Mesenchymal stem cell (in vitro differentiated cells and primary cell): ENCODE measurements around the gene ZNF692.
"Not testable (repeated sequence)": the region's sequence is repeated elsewhere in the genome, so short reads cannot be mapped to it uniquely, and the experiment has no call there.

Experiments used
- DNase-seq: peaks from one replicate; pipeline ENCODE4 v3.0.0-alpha.2; 2013
- H2AFZ ChIP-seq: one replicate; pipeline ENCODE4 v1.6.1; 2013; ENCODE audit warnings: low read depth, mild to moderate bottlenecking, control low read depth, inconsistent platforms, low read length, moderate library complexity
- H2AK5ac ChIP-seq: 2 replicates; pipeline ENCODE4 v1.6.1; 2013; ENCODE audit warnings: low read length, moderate library complexity, mild to moderate bottlenecking, inconsistent platforms; ENCODE audit not compliant: severe bottlenecking
- H2BK120ac ChIP-seq: one replicate; pipeline ENCODE4 v1.6.1; 2013; ENCODE audit warnings: low read depth, mild to moderate bottlenecking, inconsistent platforms, low read length, moderate library complexity
- H2BK12ac ChIP-seq, 2 experiments: one replicate each; pipeline ENCODE4 v1.6.1; 2013; ENCODE audit warnings: inconsistent platforms in 2 of 2, low read length in 2 of 2, mild to moderate bottlenecking in 2 of 2, moderate library complexity in 2 of 2, control low read depth in 1 of 2
- H2BK15ac ChIP-seq: one replicate; pipeline ENCODE4 v1.6.1; 2013; ENCODE audit warnings: mild to moderate bottlenecking, low read depth, inconsistent platforms; ENCODE audit not compliant: poor library complexity, severe bottlenecking
- H2BK5ac ChIP-seq: 2 replicates; pipeline ENCODE4 v1.6.1; 2013; ENCODE audit warnings: low read depth, mild to moderate bottlenecking, low read length, control low read depth, inconsistent platforms; ENCODE audit not compliant: poor library complexity, severe bottlenecking
- H3K14ac ChIP-seq, 2 experiments: one replicate each; pipeline ENCODE4 v1.6.1; 2013; ENCODE audit warnings: inconsistent platforms in 2 of 2, low read length in 2 of 2, control low read depth in 1 of 2, mild to moderate bottlenecking in 1 of 2, moderate library complexity in 1 of 2
- H3K18ac ChIP-seq, 2 experiments: one replicate each; pipeline ENCODE4 v1.6.1; 2013; ENCODE audit warnings: inconsistent platforms in 2 of 2, low read length in 2 of 2, control low read depth in 1 of 2, low read depth in 1 of 2, mild to moderate bottlenecking in 1 of 2
- H3K23ac ChIP-seq, 2 experiments: one replicate each; pipeline ENCODE4 v1.6.1; 2013; ENCODE audit warnings: inconsistent platforms in 2 of 2, low read length in 2 of 2, mild to moderate bottlenecking in 2 of 2, moderate library complexity in 2 of 2, control low read depth in 1 of 2
- H3K27ac ChIP-seq: 2 replicates; pipeline ENCODE4 v1.5.1; 2013; ENCODE audit warnings: mild to moderate bottlenecking, moderate library complexity, low read length, control low read depth, inconsistent platforms; ENCODE audit not compliant: poor library complexity, severe bottlenecking
- H3K27me3 ChIP-seq, 2 experiments: 2 replicates each; pipeline versions ENCODE4 v1.6.1 to v1.7.0; 2013; ENCODE audit warnings: low read length in 2 of 2, mild to moderate bottlenecking in 2 of 2, moderate library complexity in 2 of 2, control low read depth in 1 of 2, inconsistent platforms in 1 of 2; ENCODE audit not compliant: control insufficient read depth in 1 of 2, insufficient read depth in 1 of 2
- H3K36me3 ChIP-seq, 2 experiments: 2 replicates each; pipeline versions ENCODE4 v1.6.1 to v1.7.0; 2013; ENCODE audit warnings: low read length in 2 of 2, control low read depth in 1 of 2, inconsistent platforms in 1 of 2, low read depth in 1 of 2, mild to moderate bottlenecking in 1 of 2; ENCODE audit not compliant: insufficient read depth in 2 of 2, control insufficient read depth in 1 of 2
- H3K4ac ChIP-seq, 2 experiments: one replicate each; pipeline ENCODE4 v1.6.1; 2013; ENCODE audit warnings: inconsistent platforms in 2 of 2, low read length in 2 of 2, mild to moderate bottlenecking in 2 of 2, moderate library complexity in 2 of 2, control low read depth in 1 of 2, low read depth in 1 of 2
- H3K4me1 ChIP-seq: 2 replicates; pipeline ENCODE4 v1.6.1; 2013; ENCODE audit warnings: low read depth, low read length, control low read depth; ENCODE audit not compliant: control insufficient read depth, insufficient read depth
- H3K4me2 ChIP-seq: 2 replicates; pipeline ENCODE4 v1.6.1; 2013; ENCODE audit warnings: low read length, mild to moderate bottlenecking, inconsistent platforms; ENCODE audit not compliant: poor library complexity, severe bottlenecking
- H3K4me3 ChIP-seq, 2 experiments: 2 replicates each; pipeline versions ENCODE4 v1.5.1 to v1.7.0; 2013; ENCODE audit warnings: low read length in 2 of 2, mild to moderate bottlenecking in 2 of 2, control low read depth in 1 of 2, low read depth in 1 of 2; ENCODE audit not compliant: insufficient read depth in 1 of 2
- H3K79me1 ChIP-seq: replicated peaks from 2 replicates; pipeline ENCODE4 v1.6.1; 2013; ENCODE audit warnings: mild to moderate bottlenecking, control low read depth, low read length, inconsistent platforms; ENCODE audit not compliant: poor library complexity, severe bottlenecking
- H3K9ac ChIP-seq: 2 replicates; pipeline ENCODE4 v1.7.0; 2013; ENCODE audit warnings: mild to moderate bottlenecking, low read length, moderate library complexity
- H3K9me3 ChIP-seq: 2 replicates; pipeline ENCODE4 v1.7.0; 2013; ENCODE audit warnings: mild to moderate bottlenecking, low read length; ENCODE audit not compliant: control insufficient read depth
- H4K8ac ChIP-seq: one replicate; pipeline ENCODE4 v1.6.1; 2013; ENCODE audit warnings: inconsistent platforms, mild to moderate bottlenecking, low read length, moderate library complexity
- H4K91ac ChIP-seq: one replicate; pipeline ENCODE4 v1.6.1; 2013; ENCODE audit warnings: mild to moderate bottlenecking, low read length, inconsistent platforms
- WGBS: methylation state at CpG from one replicate; pipeline ENCODE4 v1.1.7; 2013; ENCODE audit warnings: mixed read lengths; 5-methylcytosine and 5-hydroxymethylcytosine counted together

The ZNF692 gene

DNA sequence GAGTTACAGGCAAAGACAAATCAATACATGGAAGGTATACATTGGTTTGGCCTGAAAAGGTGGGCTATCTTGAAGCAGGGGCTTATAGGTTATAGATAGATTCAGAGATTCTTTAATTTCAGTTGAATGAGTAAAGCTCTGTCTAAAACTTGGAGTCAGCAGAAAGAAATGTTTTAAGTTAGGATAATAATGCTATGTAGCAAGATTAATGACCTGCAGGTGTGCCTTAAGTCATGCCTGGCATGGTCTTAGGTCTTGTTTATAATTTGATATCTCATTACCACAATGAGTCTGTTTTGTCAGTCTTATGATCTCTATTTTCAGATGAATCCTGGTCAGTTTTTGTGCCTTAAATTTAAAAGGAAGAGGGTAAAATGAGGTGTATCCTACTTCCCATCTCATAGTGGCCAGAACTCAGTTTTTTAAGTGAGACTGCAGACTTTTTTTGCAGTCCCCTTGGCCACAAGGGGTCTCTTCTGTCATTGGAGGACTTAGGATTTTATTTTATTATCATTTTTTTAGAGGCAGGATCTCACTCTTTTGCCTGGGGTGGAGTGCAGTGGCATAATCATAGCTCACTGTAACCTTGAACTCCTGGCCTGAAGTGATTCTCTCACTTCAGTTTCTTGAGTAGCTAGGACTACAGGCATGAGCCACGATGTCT is 25.9 kb upstream of the ZNF692 start:
- Histone ChIP-seq H3K36me3 (no peaks in the 10 kb centered on the region), H3K4ac (no peak overlapping the region), H3K4me1 (no peaks in the 10 kb centered on the region), H4K8ac (no peak overlapping the region), H3K9me3 (no peaks in the 10 kb centered on the region), H2BK5ac (no peak overlapping the region), H2AK5ac (no peak overlapping the region), H3K23ac (no peak overlapping the region), H3K4me3 (no peak overlapping the region), H2BK12ac (no peak overlapping the region), H2BK15ac (no peak overlapping the region), H3K18ac (no peak overlapping the region), H4K91ac (no peak overlapping the region), H3K4me2 (no peak overlapping the region), H3K79me1 (no peaks in the 10 kb centered on the region), H2AFZ (no peak overlapping the region), H3K14ac (no peak overlapping the region), H3K27me3 (peaks cover 2 to 4% of the 10 kb centered on the region in 2 experiments), H3K9ac (no peak overlapping the region), H2BK120ac (no peak overlapping the region), H3K27ac (no peak overlapping the region)
- DNase-seq, result no peak
- WGBS, result no CpG with 5 or more reads among the region's 1 CpG

- H4K8ac ChIP-seq, H2BK5ac ChIP-seq, H3K79me1 ChIP-seq, DNase-seq, H2BK15ac ChIP-seq, H3K9me3 ChIP-seq, H3K27ac ChIP-seq, H2AFZ ChIP-seq, H3K4me2 ChIP-seq, H3K23ac ChIP-seq, H3K4me3 ChIP-seq, H3K27me3 ChIP-seq, H2AK5ac ChIP-seq, H3K36me3 ChIP-seq, H3K14ac ChIP-seq, H3K9ac ChIP-seq, H3K18ac ChIP-seq, H4K91ac ChIP-seq, H2BK120ac ChIP-seq, H3K4me1 ChIP-seq, H3K4ac ChIP-seq, H2BK12ac ChIP-seq: not testable (repeated sequence)
- 97% methylated on average over 3 of the region's 7 CpGs for WGBS
Observed at GRCh38 chr1:248882427-248882826, 23.5 kb upstream of the ZNF692 start.

- no peak overlapping the region for H3K27ac ChIP-seq
- no peak overlapping the region for H3K4me2 ChIP-seq
- no peaks in the 10 kb centered on the region for H3K79me1 ChIP-seq
- H3K9ac ChIP-seq, result no peak overlapping the region
- no peak overlapping the region for H2AFZ ChIP-seq
- H4K91ac ChIP-seq, result no peak overlapping the region
- H2BK12ac ChIP-seq, result no peak overlapping the region
- no peak overlapping the region for H2AK5ac ChIP-seq
- H4K8ac ChIP-seq, result no peak overlapping the region
- H3K9me3 ChIP-seq, result no peaks in the 10 kb centered on the region
- no peak overlapping the region for H3K14ac ChIP-seq
- no peak overlapping the region for H2BK120ac ChIP-seq
- no peak overlapping the region for H3K23ac ChIP-seq
- H3K27me3 ChIP-seq, result peaks cover 3 to 4% of the 10 kb centered on the region in 2 experiments
- H3K4me3 ChIP-seq, result no peak overlapping the region
- no peak overlapping the region for H3K18ac ChIP-seq
- no peak overlapping the region for H2BK5ac ChIP-seq
- no peak overlapping the region for H2BK15ac ChIP-seq
- H3K36me3 ChIP-seq, result no peaks in the 10 kb centered on the region
- WGBS, result 93% methylated on average over 1 of the region's 1 CpG
- H3K4ac ChIP-seq, result no peak overlapping the region
- DNase-seq, result no peak
- no peaks in the 10 kb centered on the region for H3K4me1 ChIP-seq
Observed at GRCh38 chr1:248881261-248881660, 22.4 kb upstream of the ZNF692 start.

DNA sequence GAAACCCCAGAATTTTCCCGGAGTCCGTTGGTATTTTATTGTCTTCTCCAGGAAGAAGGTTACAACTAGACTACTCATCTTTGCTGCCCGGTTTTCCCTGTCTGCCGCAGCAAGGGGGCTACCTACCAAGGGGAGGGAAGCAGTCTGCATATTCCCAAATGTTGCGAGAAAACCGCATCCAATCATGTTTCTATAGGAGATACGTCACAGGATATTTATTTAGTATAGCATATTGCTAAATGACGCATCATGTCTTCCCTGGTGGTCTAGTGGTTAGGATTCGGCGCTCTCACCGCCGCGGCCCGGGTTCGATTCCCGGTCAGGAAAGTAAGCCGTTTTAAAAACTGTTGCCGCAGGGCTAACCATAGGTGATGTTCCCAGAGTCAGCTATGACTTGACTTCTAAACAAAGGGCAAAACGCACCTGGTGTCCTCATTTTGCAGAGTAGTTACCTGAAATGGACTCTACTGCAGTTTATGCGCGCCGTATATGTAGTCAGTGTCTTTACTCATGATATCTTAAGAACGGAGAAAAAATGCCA is 15.2 kb upstream of the ZNF692 start:
- Histone ChIP-seq H2BK5ac (no peak overlapping the region), H2BK120ac (no peak overlapping the region), H3K27ac (peak overlapping the region; percentile 49), H3K18ac (no peak overlapping the region), H2AK5ac (no peak overlapping the region), H4K91ac (no peak overlapping the region), H3K36me3 (no peaks in the 10 kb centered on the region), H3K4me1 (peaks cover 1% of the 10 kb centered on the region), H3K79me1 (no peaks in the 10 kb centered on the region), H2BK15ac (no peak overlapping the region), H2AFZ (no peak overlapping the region), H3K4me2 (peak overlapping the region; percentile 46), H3K9me3 (no peaks in the 10 kb centered on the region), H2BK12ac (no peak overlapping the region), H3K23ac (no peak overlapping the region), H3K27me3 (no peaks in the 10 kb centered on the region), H3K4me3 (peak overlapping the region; percentile 28 to 83), H3K4ac (no peak overlapping the region), H3K14ac (no peak overlapping the region), H4K8ac (no peak overlapping the region), H3K9ac (peak overlapping the region; percentile 90)
- WGBS, result 2% methylated on average over 20 of the region's 23 CpGs
- no peak for DNase-seq
